Endothelial cell of umbilical vein (primary cell): Measurements from ENCODE around the gene KIR2DL1.

Experiments
- CTCF ChIP-seq, 2 donors: IDR thresholded peaks; 1 replicate in 1 of 2; 2 replicates in 1 of 2; pipeline ENCODE4 v1.5.1; 2011; ENCODE audit warnings: low read length in 2 of 2, mild to moderate bottlenecking in 2 of 2, moderate library complexity in 2 of 2, control low read depth in 1 of 2, inconsistent platforms in 1 of 2, low read depth in 1 of 2; ENCODE audit not compliant: insufficient read depth in 1 of 2; ENCODE audit errors: extremely low read depth in 1 of 2
- EZH2 ChIP-seq: IDR thresholded peaks from 2 replicates; pipeline ENCODE4 v1.6.1; 2012; ENCODE audit warnings: borderline replicate concordance, low read depth, mild to moderate bottlenecking, moderate library complexity, low read length, inconsistent platforms; ENCODE audit not compliant: severe bottlenecking
- GATA2 ChIP-seq: IDR thresholded peaks from 2 replicates; pipeline ENCODE4 v1.7.0; 2011; ENCODE audit warnings: low read depth, mild to moderate bottlenecking, moderate library complexity, mixed read lengths, low read length; ENCODE audit not compliant: insufficient read length, insufficient read depth
- MAX ChIP-seq: IDR thresholded peaks from 2 replicates; pipeline ENCODE4 v1.6.1; 2011; ENCODE audit not compliant: insufficient read depth, insufficient read length
- POLR2A ChIP-seq: IDR thresholded peaks from 2 replicates; pipeline ENCODE4 v1.6.1; 2012; ENCODE audit warnings: low read depth, mild to moderate bottlenecking, control low read depth, low read length
- POLR2AphosphoS5 ChIP-seq: IDR thresholded peaks from 2 replicates; pipeline ENCODE4 v1.6.1; 2012; ENCODE audit warnings: low read depth, mild to moderate bottlenecking, control low read depth, low read length, moderate library complexity; ENCODE audit not compliant: insufficient read depth

- no peak for TF ChIP-seq GATA2
- no peak for TF ChIP-seq EZH2
- no peak for TF ChIP-seq POLR2A
- TF ChIP-seq POLR2AphosphoS5, result no peak
- TF ChIP-seq MAX, result no peak
- TF ChIP-seq CTCF (IDR thresholded peaks at IDR 0.05; ENCODE audit: extremely low read depth in 1 of 2, insufficient read depth in 1 of 2, low read depth in 1 of 2, low read length in 2 of 2), result no peak
These were observed 44.9 kb upstream of the KIR2DL1 start for GRCh38 chr19:54724644-54725043.
